ENCODE data around the gene C19orf73.
"Not testable (repeated sequence)": the region's sequence is repeated elsewhere in the genome, so short reads cannot be mapped to it uniquely, and the experiment has no call there.

Gene C19orf73

GRCh38 chr19:49133621-49134454 lies 14.9 kb upstream of the C19orf73 start:
- Mint-ChIP-seq H3K4me1 (peaks cover 13% of the 10 kb centered on the region), H3K4me3 (peak overlapping the region; percentile 35), H3K27ac (no peak overlapping the region), H3K36me3 (peaks cover 4% of the 10 kb centered on the region), H3K27me3 (peaks cover 59% of the 10 kb centered on the region), H3K9me3 (no peaks in the 10 kb centered on the region)
- ATAC-seq, result no peak

- no peak for ATAC-seq
- H3K4me1 Mint-ChIP-seq, result peaks cover 20% of the 10 kb centered on the region
- H3K4me3 Mint-ChIP-seq, result peak overlapping the region; percentile 35
- peaks cover 3% of the 10 kb centered on the region for H3K9me3 Mint-ChIP-seq
- no peak overlapping the region for H3K27ac Mint-ChIP-seq
- peaks cover 57% of the 10 kb centered on the region for H3K27me3 Mint-ChIP-seq
- peaks cover 4% of the 10 kb centered on the region for H3K36me3 Mint-ChIP-seq
Measured at GRCh38 chr19:49132974-49133609, 14.1 kb upstream of the C19orf73 start.

- no peak for ATAC-seq
- no peaks in the 10 kb centered on the region for H3K36me3 Mint-ChIP-seq
- H3K4me3 Mint-ChIP-seq, result no peak overlapping the region
- peaks cover 3% of the 10 kb centered on the region for H3K9me3 Mint-ChIP-seq
- H3K27ac Mint-ChIP-seq, result no peak overlapping the region
- H3K27me3 Mint-ChIP-seq, result peaks cover 30% of the 10 kb centered on the region
- peaks cover 26% of the 10 kb centered on the region for H3K4me1 Mint-ChIP-seq
Measured at GRCh38 chr19:49130325-49130724, 11.4 kb upstream of the C19orf73 start.

GRCh38 chr19:49129238-49129583 lies 10.3 kb upstream of the C19orf73 start:
- ATAC-seq, result no peak
- Mint-ChIP-seq H3K9me3 (peaks cover 3% of the 10 kb centered on the region), H3K4me1 (peaks cover 25% of the 10 kb centered on the region), H3K4me3 (no peak overlapping the region), H3K27ac (no peak overlapping the region), H3K36me3 (no peaks in the 10 kb centered on the region), H3K27me3 (peaks cover 19% of the 10 kb centered on the region)

GRCh38 chr19:49128545-49129237 lies 9.7 kb upstream of the C19orf73 start:
- peak overlapping the region; percentile 36 for H3K27ac Mint-ChIP-seq

GRCh38 chr19:49127674-49128544 lies 9.0 kb upstream of the C19orf73 start:
- Mint-ChIP-seq H3K4me3 (peak overlapping the region; percentile 89), H3K27me3 (peaks cover 6% of the 10 kb centered on the region), H3K9me3 (peaks cover 3% of the 10 kb centered on the region), H3K4me1 (peaks cover 14% of the 10 kb centered on the region), H3K27ac (peak overlapping the region; percentile 36), H3K36me3 (no peaks in the 10 kb centered on the region)
- ATAC-seq, result peak; percentile 97

More at GRCh38 chr19:49128545-49129237, 9.7 kb upstream of the C19orf73 start:
- no peaks in the 10 kb centered on the region for H3K36me3 Mint-ChIP-seq
- H3K4me1 Mint-ChIP-seq, result peaks cover 20% of the 10 kb centered on the region
- H3K9me3 Mint-ChIP-seq, result peaks cover 3% of the 10 kb centered on the region
- H3K4me3 Mint-ChIP-seq, result peak overlapping the region; percentile 58
- H3K27me3 Mint-ChIP-seq, result peaks cover 13% of the 10 kb centered on the region
- no peak for ATAC-seq

GRCh38 chr19:49127225-49127624 lies 8.3 kb upstream of the C19orf73 start:
- peaks cover 14% of the 10 kb centered on the region for H3K4me1 Mint-ChIP-seq
- ATAC-seq, H3K4me3 Mint-ChIP-seq, H3K27ac Mint-ChIP-seq, H3K27me3 Mint-ChIP-seq, H3K9me3 Mint-ChIP-seq, H3K36me3 Mint-ChIP-seq: not testable (repeated sequence)

- H3K9me3 Mint-ChIP-seq, result peaks cover 3% of the 10 kb centered on the region
- H3K36me3 Mint-ChIP-seq, result no peaks in the 10 kb centered on the region
- no peak overlapping the region for H3K27ac Mint-ChIP-seq
- no peak overlapping the region for H3K4me3 Mint-ChIP-seq
- no peaks in the 10 kb centered on the region for H3K27me3 Mint-ChIP-seq
- peaks cover 14% of the 10 kb centered on the region for H3K4me1 Mint-ChIP-seq
- ATAC-seq, result no peak
Measured at GRCh38 chr19:49126575-49126974, 7.6 kb upstream of the C19orf73 start.

- H3K9me3 Mint-ChIP-seq, result peaks cover 3% of the 10 kb centered on the region
- H3K4me3 Mint-ChIP-seq, result no peak overlapping the region
- H3K36me3 Mint-ChIP-seq, result no peaks in the 10 kb centered on the region
- peaks cover 23% of the 10 kb centered on the region for H3K4me1 Mint-ChIP-seq
- no peak for ATAC-seq
- H3K27me3 Mint-ChIP-seq, result peaks cover 12% of the 10 kb centered on the region
- H3K27ac Mint-ChIP-seq, result no peak overlapping the region
Measured at GRCh38 chr19:49125025-49125731, 6.2 kb upstream of the C19orf73 start.

- ATAC-seq, H3K36me3 Mint-ChIP-seq, H3K4me3 Mint-ChIP-seq, H3K9me3 Mint-ChIP-seq, H3K27ac Mint-ChIP-seq: not testable (repeated sequence)
- peaks cover 14% of the 10 kb centered on the region for H3K27me3 Mint-ChIP-seq
- peaks cover 26% of the 10 kb centered on the region for H3K4me1 Mint-ChIP-seq
Measured at GRCh38 chr19:49123285-49123684, 4.3 kb upstream of the C19orf73 start.

GRCh38 chr19:49121841-49122240 lies 2.9 kb upstream of the C19orf73 start:
- H3K36me3 Mint-ChIP-seq, H3K4me3 Mint-ChIP-seq, H3K27ac Mint-ChIP-seq, H3K9me3 Mint-ChIP-seq, ATAC-seq: not testable (repeated sequence)
- H3K27me3 Mint-ChIP-seq, result peaks cover 14% of the 10 kb centered on the region
- H3K4me1 Mint-ChIP-seq, result peaks cover 32% of the 10 kb centered on the region

- no peaks in the 10 kb centered on the region for H3K9me3 Mint-ChIP-seq
- peaks cover 14% of the 10 kb centered on the region for H3K27me3 Mint-ChIP-seq
- ATAC-seq, result no peak
- H3K4me1 Mint-ChIP-seq, result peaks cover 40% of the 10 kb centered on the region
- no peak overlapping the region for H3K27ac Mint-ChIP-seq
- no peaks in the 10 kb centered on the region for H3K36me3 Mint-ChIP-seq
- H3K4me3 Mint-ChIP-seq, result peak overlapping the region; percentile 87
Measured at GRCh38 chr19:49120868-49121267, 1.9 kb upstream of the C19orf73 start.

- Mint-ChIP-seq H3K4me1 (peaks cover 43% of the 10 kb centered on the region), H3K27ac (no peak overlapping the region), H3K27me3 (peaks cover 14% of the 10 kb centered on the region), H3K4me3 (peak overlapping the region; percentile 87), H3K36me3 (no peaks in the 10 kb centered on the region), H3K9me3 (no peaks in the 10 kb centered on the region)
- ATAC-seq, result no peak
Measured at GRCh38 chr19:49120325-49120683, 1.4 kb upstream of the C19orf73 start.

Measured in stimulated activated memory B cell treated with anti-CD40 and anti-IgM and Interleukin-4, amounts not matched to agents 10 μg/mL and 1 μg/mL and 100 μg/mL, for 72 hours (primary cell).